Measurements from ENCODE around the gene SIGLEC8.

- TF ChIP-seq CTCF (IDR thresholded peaks at IDR 0.05; ENCODE audit: poor library complexity) (no peak), EZH2 (IDR thresholded peaks at IDR 0.05; ENCODE audit: borderline replicate concordance) (no peak), EZH2phosphoT487 (IDR thresholded peaks at IDR 0.05; ENCODE audit: low read depth, severe bottlenecking, unreplicated experiment) (no peak)
Measured at GRCh38 chr19:51458051-51458645, at the start of gene SIGLEC8.

All from hepatocyte (in vitro differentiated cells).